Right atrium auricular region (tissue), 2 donors: ENCODE results near the gene CAPN13. TPM values are rescaled to one million over a fixed set of nuclear protein-coding genes. Genes with fewer than 3 reads are reported as not detected.

Source experiments
- DNase-seq: peaks from one replicate; pipeline ENCODE4 v3.0.0-alpha.2; 2019; ENCODE audit warnings: low spot score
- H3K27ac ChIP-seq, 2 donors: fragments of 200-600 bp; sonication (generic); 1 replicate in 1 of 2; 2 replicates in 1 of 2; pipeline ENCODE4 v1.5.1; 2016 to 2019
- H3K27me3 ChIP-seq, 2 donors: fragments of 200-600 bp; sonication (generic); one replicate each; pipeline versions ENCODE4 v1.5.1 to v1.6.0; 2017 to 2019
- H3K36me3 ChIP-seq: fragments of 200-600 bp; sonication (generic); one replicate; pipeline ENCODE4 v1.5.1; 2016
- H3K4me1 ChIP-seq, 2 donors: fragments of 200-600 bp; sonication (generic); one replicate each; pipeline versions ENCODE4 v1.5.1 to v1.6.0; 2017 to 2019
- H3K4me3 ChIP-seq, 2 donors: fragments of 200-600 bp; sonication (generic); 1 replicate in 1 of 2; 2 replicates in 1 of 2; pipeline ENCODE4 v1.5.1; 2017 to 2019; ENCODE audit warnings: mild to moderate bottlenecking in 1 of 2, moderate library complexity in 1 of 2
- H3K9me3 ChIP-seq, 2 donors: fragments of 200-600 bp; sonication (generic); one replicate each; pipeline ENCODE4 v1.5.1; 2019
- CTCF ChIP-seq, 2 donors: fragments of 200-600 bp; sonication (generic); IDR thresholded peaks; one replicate each; pipeline ENCODE4 v1.5.1; 2019; ENCODE audit warnings: antibody characterized with exemption in 2 of 2
- total RNA-seq, 2 donors: library from RNA; depleted of rRNA; stranded (reverse); fragments of >200 nt; gene quantifications; one replicate each; pipeline ENCODE4 v1.1.0, GENCODE V29; 2016

CAPN13 gene
- total RNA-seq, 2 donors from 2014 or later: not detected

GRCh38 chr2:30753630-30754029 is 53.6 kb downstream of the CAPN13 start:
- no peaks in the 10 kb centered on the region for H3K27me3 ChIP-seq
- no peak for TF ChIP-seq CTCF (IDR thresholded peaks at IDR 0.05)
- no peaks in the 10 kb centered on the region for H3K4me1 ChIP-seq
- no peak for DNase-seq
- no peaks in the 10 kb centered on the region for H3K36me3 ChIP-seq
- no peak overlapping the region for H3K27ac ChIP-seq
- no peak overlapping the region for H3K4me3 ChIP-seq
- H3K9me3 ChIP-seq: no peaks in the 10 kb centered on the region

GRCh38 chr2:30752811-30753210 is 54.4 kb downstream of the CAPN13 start:
- Histone ChIP-seq H3K27ac (no peak overlapping the region), H3K27me3 (no peaks in the 10 kb centered on the region), H3K9me3 (no peaks in the 10 kb centered on the region), H3K4me3 (no peak overlapping the region), H3K36me3 (no peaks in the 10 kb centered on the region), H3K4me1 (no peaks in the 10 kb centered on the region)
- no peak for DNase-seq
- no peak for TF ChIP-seq CTCF (IDR thresholded peaks at IDR 0.05)

- no peaks in the 10 kb centered on the region for H3K4me1 ChIP-seq
These were observed 60.0 kb downstream of the CAPN13 start for GRCh38 chr2:30747206-30747605.

GRCh38 chr2:30744823-30745222 is 62.4 kb downstream of the CAPN13 start:
- no peak for DNase-seq
- Histone ChIP-seq H3K27ac (no peak overlapping the region), H3K4me1 (no peaks in the 10 kb centered on the region), H3K36me3 (no peaks in the 10 kb centered on the region), H3K27me3 (no peaks in the 10 kb centered on the region), H3K9me3 (no peaks in the 10 kb centered on the region), H3K4me3 (no peak overlapping the region)
- TF ChIP-seq CTCF (IDR thresholded peaks at IDR 0.05): no peak

More at GRCh38 chr2:30747206-30747605, 60.0 kb downstream of the CAPN13 start:
- H3K4me3 ChIP-seq: no peak overlapping the region
- no peaks in the 10 kb centered on the region for H3K9me3 ChIP-seq
- no peak overlapping the region for H3K27ac ChIP-seq
- H3K27me3 ChIP-seq: no peaks in the 10 kb centered on the region
- no peak for TF ChIP-seq CTCF (IDR thresholded peaks at IDR 0.05)
- DNase-seq: no peak
- no peaks in the 10 kb centered on the region for H3K36me3 ChIP-seq

- H3K27me3 ChIP-seq: no peaks in the 10 kb centered on the region
- no peaks in the 10 kb centered on the region for H3K36me3 ChIP-seq
- no peaks in the 10 kb centered on the region for H3K4me1 ChIP-seq
- H3K9me3 ChIP-seq: no peaks in the 10 kb centered on the region
- no peak overlapping the region for H3K4me3 ChIP-seq
- no peak for TF ChIP-seq CTCF (IDR thresholded peaks at IDR 0.05)
- DNase-seq: no peak
- H3K27ac ChIP-seq: no peak overlapping the region
These were observed 65.7 kb downstream of the CAPN13 start for GRCh38 chr2:30741576-30741975.

GRCh38 chr2:30738141-30738911 is 68.9 kb downstream of the CAPN13 start:
- DNase-seq: no peak
- H3K4me3 ChIP-seq: no peak overlapping the region
- no peaks in the 10 kb centered on the region for H3K36me3 ChIP-seq
- H3K27me3 ChIP-seq: no peaks in the 10 kb centered on the region
- H3K4me1 ChIP-seq: no peaks in the 10 kb centered on the region
- TF ChIP-seq CTCF (IDR thresholded peaks at IDR 0.05): no peak
- H3K9me3 ChIP-seq: no peaks in the 10 kb centered on the region
- no peak overlapping the region for H3K27ac ChIP-seq
